Occipital lobe (tissue), 2 donors: ENCODE measurements around the gene TRIM44. TPM values are rescaled to one million over a fixed set of nuclear protein-coding genes. Genes with fewer than 3 reads are reported as not detected.

ENCODE experiments used
- DNase-seq: peaks from one replicate; lab custom pipeline; 2025; lab: John Stamatoyannopoulos, UW
- total RNA-seq: library from RNA; depleted of rRNA; stranded (reverse); fragments of >200 nt; gene quantifications from one replicate; pipeline ENCODE4 v1.2.3, GENCODE V29; 2014

The TRIM44 gene
- total RNA-seq, 1 donor from 2014 or later = 16.8 TPM

DNA sequence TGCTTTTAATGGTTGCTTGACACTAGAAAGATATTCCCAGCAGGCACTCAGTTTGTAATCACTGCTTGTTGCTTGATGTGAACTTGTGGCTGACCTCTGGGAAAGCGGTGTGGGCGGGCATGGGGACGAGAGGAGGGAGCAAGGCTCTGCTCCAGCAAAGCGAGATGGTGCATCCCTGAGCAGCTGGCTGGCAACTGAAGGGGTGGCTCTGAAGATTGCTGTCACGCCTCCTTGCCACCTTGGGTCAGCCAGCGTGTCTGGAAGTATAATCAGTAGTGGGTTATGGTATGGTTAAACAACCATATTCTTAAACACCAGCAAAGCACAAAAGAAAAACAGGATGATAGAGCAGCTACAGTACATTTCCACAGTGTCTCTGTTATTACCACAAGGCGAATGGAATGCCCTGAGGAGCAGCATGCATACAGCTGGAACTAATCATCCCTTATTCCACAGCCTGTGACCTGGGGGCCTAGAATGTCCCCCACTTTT lies 124.5 kb downstream of the TRIM44 start:
- DNase-seq = no peak

DNA sequence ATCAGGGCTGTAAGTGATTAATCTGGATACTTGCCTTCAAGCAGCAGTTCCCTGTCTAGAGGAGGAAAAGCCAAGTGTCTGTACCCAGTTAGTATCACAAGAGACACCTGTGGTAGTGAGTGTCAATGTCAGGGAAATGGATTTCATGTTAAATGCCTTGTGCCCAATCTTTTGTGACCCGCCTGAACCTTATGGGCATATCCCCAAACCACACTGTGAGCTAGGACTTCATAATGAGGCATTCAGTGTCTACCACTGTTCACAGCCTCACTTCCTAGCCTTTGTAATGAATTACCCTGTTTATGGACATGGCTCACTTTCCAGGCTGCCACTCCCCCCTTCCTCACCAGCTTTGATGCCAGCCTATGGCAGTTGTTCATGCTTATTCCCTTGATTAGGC lies 125.1 kb downstream of the TRIM44 start:
- no peak for DNase-seq

DNA sequence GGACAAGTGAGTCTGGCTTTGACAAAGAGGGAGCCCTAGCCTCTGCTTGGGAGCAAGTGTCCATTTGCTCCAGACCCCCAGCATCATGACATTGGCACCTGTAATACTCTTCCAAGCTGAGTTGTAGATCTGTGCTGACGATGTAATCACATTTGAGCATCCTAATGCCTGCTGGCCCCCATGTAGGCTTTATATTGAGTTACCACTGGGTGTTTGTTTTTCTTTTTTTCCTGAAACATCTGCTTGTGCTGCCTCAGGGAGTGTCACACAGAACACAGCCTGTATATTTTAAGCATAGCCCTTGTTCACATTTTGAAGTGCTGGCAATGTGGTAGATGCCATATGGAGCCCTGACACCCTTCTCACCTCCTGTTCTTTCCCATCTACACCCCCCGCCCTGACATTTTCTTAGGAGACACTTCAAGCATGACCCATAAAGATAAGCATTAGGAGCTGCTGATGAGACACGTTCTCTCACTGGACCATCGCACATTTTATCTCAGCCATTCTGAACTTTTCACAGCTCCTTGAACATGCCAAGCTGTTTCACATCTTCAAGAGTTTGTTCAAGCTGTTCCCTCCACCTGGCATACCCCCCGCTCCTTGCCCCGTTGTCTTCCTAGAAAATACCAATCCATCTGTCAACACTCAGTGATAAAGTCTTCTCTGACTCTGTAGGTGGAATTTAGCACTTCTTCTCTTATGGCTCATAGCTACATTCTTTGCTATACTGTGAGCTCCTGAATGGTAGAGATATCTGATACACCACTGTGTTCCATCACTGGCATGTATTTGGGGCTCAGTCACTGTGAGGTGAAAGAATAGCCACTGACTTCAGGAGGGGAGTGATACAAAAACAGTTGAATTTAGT lies 128.7 kb downstream of the TRIM44 start:
- no peak for DNase-seq

DNA sequence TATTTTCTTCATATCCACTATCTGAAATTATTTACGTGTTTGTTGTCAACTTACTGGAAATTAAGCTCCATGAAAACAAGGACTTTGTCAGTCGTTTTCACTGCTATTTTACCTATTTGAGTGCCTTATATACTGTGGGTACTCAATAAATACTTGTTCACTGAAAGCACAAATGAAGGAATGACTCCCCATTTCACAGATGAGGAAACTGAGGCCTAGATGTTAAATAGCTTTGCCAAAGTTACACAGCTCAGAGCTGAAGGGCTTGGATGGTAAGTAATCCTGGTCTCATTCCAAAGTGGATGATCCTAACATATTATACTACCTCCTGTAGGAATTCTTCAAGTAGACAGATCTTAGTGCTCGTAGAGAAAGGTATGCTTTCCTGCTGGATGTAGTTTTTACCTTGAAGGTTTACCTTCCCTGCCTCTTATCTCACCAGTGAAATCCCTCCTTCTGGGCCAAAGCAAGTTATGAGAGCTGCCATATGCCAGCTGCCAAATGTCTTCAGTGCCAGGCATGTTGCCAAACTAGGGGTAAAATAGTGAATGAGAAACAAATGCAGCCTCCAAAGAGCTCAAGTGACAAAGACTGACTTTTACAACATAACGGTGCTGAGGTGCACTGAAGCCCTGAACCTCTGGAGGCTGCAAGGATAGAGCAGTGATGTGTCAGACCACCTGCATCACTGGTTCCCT lies 129.7 kb downstream of the TRIM44 start:
- no peak for DNase-seq

GRCh38 chr11:35792846-35793192 lies 130.2 kb downstream of the TRIM44 start:
- DNase-seq = no peak

GRCh38 chr11:35794333-35794732 lies 131.8 kb downstream of the TRIM44 start:
- no peak for DNase-seq

GRCh38 chr11:35794850-35795249 lies 132.3 kb downstream of the TRIM44 start:
- no peak for DNase-seq

GRCh38 chr11:35796562-35796961 lies 134.0 kb downstream of the TRIM44 start:
- DNase-seq = no peak

GRCh38 chr11:35798423-35798822 lies 135.8 kb downstream of the TRIM44 start:
- no peak for DNase-seq

DNA sequence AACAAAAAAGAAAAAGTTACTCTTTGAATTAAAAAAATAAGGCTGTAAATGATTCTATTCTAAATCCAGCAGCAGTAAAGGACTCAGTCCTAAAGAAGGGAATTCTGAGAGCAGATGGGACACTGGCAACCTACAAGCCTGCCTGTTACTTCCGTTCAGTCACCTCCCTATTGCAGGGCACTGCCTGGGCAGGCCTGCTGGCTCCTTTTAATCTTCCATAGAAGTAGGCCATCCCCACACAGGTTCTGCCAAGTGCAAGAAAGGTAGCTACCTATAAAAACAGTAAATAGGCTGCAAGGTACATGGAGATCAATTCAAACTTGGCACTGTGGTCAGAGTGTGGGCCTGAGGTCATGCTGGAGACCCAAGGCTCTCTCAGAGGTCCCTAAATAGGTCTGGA lies 136.4 kb downstream of the TRIM44 start:
- DNase-seq = no peak

DNA sequence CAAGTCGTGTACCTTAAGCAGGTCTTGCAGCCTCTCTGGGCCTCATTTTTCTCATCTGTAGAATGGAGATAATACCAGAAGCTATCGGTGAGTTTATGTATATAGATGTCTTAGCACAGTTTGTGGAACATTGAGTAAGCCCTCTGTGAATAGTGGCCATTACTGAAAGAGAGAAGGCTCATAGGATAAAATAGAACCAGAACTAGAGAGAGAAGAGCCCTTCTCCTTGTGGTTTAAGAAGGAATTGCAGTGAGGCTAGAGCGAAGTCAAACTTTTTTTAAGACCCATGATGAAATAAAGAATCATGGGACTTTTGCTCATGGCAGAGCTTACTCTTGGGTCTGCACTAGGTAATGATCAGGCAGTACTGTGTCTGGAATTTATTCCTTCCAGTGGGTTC lies 137.1 kb downstream of the TRIM44 start:
- DNase-seq = no peak

- DNase-seq = no peak
Measured at GRCh38 chr11:35800970-35801953, 138.7 kb downstream of the TRIM44 start.

GRCh38 chr11:35802221-35802620 lies 139.6 kb downstream of the TRIM44 start:
- DNase-seq = no peak

DNA sequence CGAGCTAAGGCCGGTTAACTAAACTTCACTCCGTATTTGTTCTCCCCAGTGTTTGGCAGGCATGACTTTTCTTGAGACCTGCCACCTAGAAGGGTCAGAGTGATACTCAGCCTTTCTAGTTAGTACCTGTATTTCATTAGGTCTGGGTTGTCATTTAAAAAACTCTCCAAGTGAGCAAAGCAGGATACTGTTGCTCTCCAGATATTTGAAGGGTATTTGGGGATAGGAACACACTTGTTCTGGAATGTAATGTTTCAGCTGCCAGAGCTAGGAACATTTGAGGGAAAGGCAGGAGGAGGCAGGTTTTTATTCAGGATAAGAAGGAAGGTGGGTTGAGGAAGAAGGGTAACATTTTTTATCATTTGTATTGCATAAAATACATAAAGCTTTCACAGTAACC lies 140.1 kb downstream of the TRIM44 start:
- no peak for DNase-seq

GRCh38 chr11:35803115-35803514 lies 140.5 kb downstream of the TRIM44 start:
- DNase-seq = no peak

- no peak for DNase-seq
Measured at GRCh38 chr11:35804451-35805040, 142.0 kb downstream of the TRIM44 start.

GRCh38 chr11:35809561-35809960 lies 147.0 kb downstream of the TRIM44 start:
- no peak for DNase-seq

DNA sequence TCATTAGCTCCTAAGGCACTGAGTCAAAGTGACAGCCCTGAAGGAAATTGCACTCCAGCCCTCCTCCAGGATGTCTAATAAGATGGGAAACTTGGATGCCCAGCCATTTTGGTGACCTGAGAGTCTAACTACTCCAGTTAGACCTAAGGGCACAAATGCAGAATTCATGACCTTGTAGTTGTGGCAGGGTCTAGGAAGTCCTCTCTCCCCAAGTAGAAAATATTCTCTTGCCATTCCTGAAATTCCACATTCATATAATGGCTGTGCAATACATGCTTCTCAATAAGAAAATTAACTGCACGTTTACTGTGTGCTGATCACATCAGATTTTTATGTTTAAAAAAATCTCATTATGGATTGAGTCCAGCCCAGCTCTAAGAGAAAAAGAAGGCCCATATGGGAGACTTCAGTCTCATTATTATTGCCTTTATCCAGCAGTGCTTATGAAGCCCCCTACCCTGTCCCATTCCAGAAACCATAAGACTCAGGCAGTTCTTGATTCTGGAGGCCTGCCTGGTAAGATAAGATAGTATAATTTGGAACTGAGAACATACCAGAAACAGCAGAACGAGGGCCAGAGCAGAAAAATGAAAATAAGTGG lies 147.6 kb downstream of the TRIM44 start:
- no peak for DNase-seq

DNA sequence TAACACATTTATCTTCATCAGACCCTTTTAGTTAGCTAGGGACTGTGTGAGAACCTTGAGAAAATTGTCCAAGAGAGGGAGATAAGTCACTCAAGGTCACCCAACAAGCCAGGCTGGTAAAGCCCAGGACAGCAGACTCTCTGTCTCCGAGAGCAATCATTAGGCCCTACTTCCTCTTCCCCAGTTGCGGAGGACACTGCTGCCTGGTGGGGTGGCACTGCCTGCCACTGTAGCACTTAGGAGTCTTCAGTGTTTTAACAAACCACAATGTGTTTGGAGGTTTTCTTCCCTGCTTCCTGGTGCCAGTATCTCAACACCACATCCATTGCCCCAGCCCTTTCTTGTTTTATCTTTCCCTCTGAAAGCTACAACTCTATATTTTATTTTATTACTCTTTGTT lies 149.2 kb downstream of the TRIM44 start:
- DNase-seq = no peak

DNA sequence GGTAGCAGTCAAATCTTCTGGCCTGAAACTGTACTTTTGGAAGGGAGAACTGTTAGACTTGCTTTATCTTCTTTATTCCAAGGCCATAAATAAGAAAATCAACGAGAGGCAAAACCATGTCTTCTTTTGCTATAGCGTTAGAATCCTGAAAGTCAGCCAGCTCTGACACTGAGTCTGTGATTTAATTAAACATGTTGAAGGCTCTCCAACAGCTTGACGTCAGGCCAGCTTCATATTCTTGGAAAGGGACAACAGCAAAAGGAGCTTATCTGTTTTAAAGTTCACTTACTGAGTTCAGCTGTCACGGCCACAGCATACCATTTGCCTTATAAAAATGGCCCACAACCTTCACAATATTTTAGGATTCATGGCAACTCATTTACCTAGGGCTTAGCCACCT lies 150.3 kb downstream of the TRIM44 start:
- no peak for DNase-seq
